HG03565 (cell line): ENCODE results near the gene KPNA3.
A peak's percentile ranks its signal among the peaks of the same experiment; 100 is the strongest.
"Not testable (repeated sequence)": the region's sequence is repeated elsewhere in the genome, so short reads cannot be mapped to it uniquely, and the experiment has no call there.

ENCODE experiments used
- ATAC-seq: cut with Tn5 transposase; IDR thresholded peaks from one replicate; pipeline ENCODE4 v1.9.1; 2021; ENCODE audit warnings: mild to moderate bottlenecking, moderate library complexity; ENCODE audit not compliant: unreplicated experiment

The KPNA3 gene, protein sequence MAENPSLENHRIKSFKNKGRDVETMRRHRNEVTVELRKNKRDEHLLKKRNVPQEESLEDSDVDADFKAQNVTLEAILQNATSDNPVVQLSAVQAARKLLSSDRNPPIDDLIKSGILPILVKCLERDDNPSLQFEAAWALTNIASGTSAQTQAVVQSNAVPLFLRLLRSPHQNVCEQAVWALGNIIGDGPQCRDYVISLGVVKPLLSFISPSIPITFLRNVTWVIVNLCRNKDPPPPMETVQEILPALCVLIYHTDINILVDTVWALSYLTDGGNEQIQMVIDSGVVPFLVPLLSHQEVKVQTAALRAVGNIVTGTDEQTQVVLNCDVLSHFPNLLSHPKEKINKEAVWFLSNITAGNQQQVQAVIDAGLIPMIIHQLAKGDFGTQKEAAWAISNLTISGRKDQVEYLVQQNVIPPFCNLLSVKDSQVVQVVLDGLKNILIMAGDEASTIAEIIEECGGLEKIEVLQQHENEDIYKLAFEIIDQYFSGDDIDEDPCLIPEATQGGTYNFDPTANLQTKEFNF

DNA sequence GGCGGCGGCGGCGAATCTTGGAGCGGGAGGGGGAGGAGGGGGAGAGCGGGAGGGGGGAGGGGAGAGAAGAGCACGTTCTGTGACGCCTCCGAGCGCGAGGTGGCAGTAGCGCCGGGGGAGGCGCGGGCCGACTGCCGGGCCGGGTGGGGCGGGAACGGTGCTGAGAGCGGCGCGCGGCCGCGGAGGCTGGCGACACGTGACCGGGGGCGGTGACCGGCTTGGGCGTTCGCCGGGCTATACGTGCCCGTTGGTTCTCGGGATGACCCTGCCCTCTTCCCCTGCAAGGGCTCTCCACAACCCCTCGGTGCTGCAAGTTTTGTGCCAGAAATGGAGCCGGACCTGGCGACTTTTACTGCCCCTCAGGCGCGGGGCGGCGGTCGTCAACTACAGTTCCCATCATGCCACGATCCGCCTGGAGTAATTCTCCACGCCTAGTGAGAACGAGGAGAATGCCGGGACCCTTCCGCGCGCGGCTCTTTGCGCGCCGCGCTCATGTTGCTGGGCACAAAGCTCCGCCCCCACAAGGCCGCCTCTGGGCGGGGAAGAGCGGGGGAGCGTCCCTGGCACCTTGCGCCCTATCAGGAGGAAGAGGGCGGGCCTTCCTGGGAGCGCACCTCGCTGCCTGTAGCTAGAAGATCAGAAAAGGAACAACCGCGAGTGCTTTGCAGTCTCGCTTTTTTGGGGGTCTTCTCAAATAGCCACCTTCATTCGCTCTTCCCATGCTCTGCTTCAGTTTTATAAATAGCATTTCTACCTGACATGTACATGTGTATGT, at the start of gene KPNA3:
KPNA3 (minus strand) TSS at position 133 of the 775 bp plus-strand sequence. CDS start 176 bp downstream, outside the sequence.
- ATAC-seq: peak; percentile 80

DNA sequence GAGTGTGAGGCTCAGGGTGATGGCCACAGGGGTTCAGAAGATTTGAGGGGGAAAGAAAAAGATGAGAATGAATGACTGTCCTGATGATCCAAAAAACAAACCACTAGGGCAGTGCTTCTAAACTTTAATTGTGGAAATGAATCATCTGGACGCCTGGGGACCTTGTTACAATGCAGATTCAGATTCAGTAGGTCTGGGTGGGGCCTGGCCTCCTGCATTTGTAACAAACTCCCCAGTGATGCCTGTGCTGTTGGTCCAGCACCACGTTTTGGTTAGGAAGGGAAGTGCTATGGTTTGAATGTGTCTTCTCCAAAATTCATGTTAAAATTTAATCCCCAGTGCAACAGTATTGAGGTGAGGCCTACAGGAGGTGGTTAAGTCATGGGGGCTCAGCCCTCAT, 49.5 kb upstream of the KPNA3 start:
- no peak for ATAC-seq

DNA sequence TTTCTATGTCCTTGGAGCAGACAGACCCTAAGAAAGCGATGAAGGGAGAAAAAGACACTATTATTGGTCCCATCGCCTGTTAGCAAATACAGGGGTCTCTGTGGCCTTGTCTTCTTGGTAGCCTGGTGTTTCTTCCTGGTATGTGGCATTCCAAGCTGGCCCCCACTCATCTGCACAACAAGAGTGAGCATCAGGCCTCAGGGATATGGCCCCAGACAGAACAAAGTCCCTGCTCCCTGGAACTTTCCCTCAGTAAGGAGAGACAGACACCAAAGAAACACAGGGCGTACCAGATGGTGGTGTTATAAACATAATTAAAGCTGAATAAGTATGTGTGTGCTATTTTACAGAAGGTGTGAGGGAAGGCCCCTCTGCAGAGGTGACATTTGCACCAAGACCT, 48.2 kb upstream of the KPNA3 start:
- ATAC-seq: no peak

DNA sequence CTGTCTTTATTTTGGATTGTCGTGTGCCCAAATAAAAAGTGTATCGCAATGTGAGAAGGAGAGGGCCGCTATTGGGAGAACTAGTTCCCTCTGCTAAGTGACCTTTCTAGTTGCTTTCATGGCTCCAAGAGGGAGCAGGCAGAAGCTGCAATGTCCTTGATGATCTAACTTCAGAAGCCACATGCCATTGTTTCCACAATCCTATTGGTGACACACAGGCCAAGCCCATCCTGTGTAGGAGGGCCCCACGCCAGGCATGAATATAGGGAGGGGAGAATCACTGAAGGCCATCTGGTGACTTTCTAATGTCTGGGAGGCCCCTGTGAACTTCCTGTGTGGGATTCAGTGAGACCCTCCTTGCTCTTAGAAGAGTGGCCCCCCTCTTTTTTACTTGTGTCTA, 47.8 kb upstream of the KPNA3 start:
- no peak for ATAC-seq

DNA sequence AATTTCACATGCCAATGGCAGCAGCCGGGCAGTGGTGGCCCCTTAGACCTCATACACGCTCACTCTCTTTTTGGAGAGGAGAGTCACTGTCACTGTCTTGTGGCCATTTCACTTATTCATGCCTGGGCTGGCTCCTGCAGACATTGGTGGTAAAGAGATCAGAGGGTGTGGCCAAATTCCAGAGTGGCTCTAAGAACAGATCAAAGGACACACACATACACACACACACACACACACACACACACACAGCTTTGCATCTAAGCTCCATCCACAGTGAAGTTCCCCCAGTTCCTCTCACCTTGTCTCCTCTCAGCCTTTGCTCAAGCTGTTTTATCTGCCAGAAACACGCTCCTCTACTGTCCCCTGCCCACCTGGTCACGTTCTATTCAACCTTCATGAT, 46.5 kb upstream of the KPNA3 start:
- ATAC-seq: no peak

DNA sequence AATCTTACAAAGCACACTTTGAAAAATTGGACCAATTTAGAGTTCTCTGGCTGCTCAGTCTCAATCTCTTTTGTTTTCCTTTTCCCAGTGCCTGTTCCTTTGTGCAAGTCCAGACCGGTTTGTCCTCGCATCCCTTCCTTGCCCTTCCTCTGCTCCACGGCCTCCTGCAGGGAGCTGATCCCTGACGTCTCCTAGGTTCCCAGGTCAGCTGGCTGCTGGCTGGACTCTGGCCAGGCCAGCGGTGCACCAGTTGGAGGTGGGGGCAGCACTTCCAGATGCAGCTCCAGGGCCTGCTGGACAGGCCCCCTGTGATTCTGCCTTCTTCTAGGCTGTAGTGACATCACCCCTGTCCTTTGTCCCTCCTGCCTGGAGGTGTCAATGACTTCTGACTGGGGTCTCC, 44.0 kb upstream of the KPNA3 start:
- ATAC-seq: no peak

DNA sequence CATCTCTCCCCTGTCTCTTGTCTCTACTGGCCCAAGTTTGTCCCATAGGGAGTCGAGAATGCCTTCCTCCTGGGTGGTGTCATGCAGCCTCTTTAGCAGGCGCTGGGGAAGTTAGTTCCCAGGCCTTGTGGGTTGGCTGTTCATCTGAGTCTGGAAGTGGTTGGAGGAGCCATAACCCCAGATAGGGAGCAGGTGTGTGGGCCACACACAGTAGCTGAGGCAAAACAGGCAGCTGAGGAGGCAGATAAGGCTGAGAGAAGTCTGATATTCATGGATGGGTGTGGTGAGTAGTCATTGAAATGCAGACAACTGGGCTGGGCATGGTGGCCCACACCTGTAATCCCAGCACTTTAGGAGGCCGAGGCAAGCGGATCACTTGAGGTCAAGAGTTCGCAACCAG, 40.9 kb upstream of the KPNA3 start:
- no peak for ATAC-seq

DNA sequence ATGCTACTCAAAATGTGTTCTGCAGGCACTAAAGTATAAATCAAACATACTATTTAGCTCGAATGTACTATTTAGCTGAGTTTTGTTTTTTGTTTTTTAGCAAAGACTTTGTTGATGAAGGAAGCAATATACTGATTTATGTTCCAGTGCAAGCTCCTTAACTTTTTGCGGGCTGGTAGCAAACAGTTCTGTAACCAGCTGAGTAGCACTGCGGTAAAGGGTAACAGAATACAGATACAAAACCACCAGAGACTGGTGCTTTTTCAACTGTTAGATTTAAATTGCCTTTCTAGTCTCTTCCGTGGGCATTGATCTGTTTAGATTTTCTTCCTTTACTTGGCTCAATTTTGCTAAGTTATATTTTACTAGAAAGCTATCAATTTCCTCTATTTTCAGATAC, 39.0 kb upstream of the KPNA3 start:
- no peak for ATAC-seq

DNA sequence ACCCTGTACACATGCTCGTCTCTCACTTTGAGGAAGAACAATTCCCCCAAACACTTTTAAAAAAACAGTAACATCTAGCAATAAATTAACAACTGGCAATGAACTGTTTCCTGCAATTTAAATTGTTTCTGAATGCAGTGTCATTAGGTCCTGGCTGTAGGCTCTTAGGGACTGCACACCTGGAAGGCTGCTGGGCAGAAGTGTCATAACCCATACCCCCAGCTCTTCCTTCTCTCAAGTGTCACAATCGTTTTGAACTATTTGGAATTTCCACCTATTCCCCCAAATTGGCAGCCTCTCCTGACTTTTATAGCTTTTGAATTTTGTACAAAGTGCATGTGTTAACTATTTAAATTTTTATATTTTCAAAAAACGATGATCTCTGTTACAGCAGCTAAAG, 38.2 kb upstream of the KPNA3 start:
- no peak for ATAC-seq

DNA sequence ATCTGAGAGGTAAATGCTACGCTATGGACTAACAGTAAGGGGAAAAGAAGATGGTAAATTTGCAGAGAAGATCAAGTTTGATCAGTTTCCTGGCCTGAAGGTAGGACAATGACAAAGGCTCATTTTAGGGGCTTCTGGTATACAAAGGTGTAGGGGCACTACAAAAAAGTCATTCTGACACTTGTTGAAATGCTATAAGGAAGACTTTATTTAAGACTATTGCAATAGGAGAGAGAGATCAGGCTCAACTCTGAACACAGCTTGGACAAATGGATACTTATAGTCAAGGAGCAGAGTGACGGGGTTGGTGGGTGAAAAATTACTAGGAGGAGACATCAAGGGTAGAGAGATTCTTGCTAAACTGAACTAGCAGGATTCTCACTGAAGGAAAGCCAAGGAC, 37.2 kb upstream of the KPNA3 start:
- ATAC-seq: no peak

DNA sequence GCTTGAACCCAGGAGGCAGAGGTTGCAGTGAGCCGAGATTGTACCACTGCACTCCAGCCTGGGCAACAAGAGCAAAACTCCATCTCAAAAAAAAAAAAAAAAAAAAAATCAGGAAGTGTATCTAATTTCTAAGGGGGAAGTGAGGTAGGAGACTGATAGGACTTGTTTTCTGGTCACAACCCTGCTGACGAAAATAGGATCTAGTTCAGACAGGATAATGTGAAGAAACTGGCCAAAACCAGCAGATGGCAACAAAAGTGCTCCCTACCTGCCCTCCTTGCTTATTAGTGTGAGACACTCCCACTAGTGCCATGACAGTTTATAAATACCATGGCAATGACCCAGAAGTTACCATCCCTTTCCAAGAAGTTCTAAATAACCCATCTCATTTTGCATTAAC, 36.0 kb upstream of the KPNA3 start:
- ATAC-seq: no peak

DNA sequence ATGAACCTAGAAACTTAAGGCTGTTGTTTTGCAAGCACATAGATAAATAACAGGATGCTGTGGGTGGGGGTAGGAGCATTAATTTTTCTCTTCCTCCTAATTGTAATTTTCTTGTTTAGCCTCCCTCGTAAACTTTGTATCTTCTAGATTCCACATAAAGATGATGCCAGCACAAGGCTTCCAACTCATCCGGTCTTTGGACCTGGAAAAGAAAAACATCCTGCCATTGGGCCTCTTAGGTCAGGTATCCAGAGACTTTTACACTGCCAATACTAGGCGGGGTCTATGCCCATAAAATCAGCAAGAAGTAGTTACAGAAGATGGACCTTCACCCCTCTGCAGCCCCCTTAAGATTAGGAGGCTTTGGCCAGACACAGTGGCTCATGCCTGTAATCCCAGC, 35.4 kb upstream of the KPNA3 start:
- ATAC-seq: no peak

DNA sequence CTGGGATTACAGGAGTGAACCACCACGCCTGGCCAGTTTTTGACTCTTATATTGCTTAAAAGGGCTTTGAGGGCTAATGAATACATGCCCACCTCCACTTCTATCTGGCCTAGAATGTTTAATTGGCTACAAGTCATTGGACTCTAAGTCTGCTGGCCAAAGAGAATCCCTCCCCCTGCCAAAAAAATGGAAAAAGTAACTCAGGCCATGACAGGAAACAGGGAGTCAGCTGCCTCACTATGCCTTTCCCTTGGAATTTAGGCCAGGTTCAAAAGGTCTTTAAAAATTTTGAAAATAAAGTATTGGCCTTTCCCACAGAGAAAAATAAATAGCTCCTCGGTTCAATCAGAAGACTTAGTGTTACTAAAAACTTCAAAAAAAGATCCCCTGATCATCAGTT, 34.9 kb upstream of the KPNA3 start:
- no peak for ATAC-seq

DNA sequence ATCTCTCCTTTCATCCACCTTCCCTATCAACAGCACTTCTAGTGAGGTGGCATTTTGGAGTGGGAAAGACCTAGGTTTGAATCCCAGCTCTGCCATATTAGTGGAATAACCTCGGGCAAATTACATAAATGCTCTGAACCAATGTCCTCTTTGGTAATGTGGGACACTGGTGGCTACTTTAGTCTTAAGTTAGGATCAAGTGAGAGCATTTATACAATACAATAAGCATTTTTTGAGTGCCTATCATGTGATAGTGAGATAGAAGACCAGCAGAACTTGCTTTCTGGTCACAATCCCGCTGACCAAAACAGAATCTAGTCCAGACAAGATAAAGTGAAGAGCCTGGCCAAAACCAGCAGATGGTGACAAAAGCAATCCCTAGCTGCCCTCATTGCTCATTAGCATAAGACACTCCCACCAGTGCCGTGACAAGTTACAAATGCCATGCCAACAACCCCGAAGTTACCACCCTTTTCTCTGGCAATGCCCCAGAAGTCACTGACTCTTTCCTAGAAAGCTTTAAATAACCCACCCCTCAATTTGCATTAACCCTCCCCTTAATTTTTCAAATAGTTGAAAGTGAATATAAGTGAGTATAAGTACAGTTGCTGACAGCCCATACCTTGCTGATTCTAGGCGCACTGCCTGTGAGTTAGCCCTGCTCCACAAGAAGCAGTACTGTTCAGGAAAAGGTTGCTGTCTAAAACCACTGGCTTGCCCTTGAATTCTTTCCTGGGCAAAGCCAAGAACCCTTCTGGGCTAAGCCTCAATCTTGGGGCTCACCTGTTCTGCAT, 28.9 kb upstream of the KPNA3 start:
- ATAC-seq: no peak

DNA sequence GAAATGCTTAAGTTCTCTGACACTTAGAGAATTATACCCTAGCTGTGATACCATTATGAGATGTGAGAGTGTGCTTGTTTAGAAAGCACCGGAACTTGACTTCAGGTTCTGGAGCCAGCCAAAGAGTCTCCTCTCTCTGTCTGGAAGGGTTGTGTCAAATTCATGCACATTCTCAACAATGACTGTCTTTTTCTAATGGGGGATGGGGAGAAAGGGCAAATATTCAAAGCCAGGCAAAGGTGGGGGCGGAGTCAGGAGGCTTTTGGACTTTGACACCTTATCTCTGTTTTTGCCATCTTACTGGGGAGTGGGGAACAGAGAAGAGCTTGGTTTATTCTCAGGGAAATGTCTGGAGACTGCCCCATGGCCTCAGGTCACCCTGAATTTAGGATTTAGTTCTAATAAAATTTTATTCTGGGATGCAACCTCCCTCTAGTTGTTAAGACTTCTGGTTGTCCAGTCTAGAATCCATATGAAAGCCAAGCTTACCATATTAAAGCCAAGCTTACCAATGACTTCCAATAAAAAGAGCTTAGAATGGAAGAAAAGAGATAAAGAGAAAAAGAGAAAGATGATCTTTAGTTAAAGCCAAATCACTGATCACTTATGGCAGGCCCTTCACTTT, 28.2 kb upstream of the KPNA3 start:
- no peak for ATAC-seq

DNA sequence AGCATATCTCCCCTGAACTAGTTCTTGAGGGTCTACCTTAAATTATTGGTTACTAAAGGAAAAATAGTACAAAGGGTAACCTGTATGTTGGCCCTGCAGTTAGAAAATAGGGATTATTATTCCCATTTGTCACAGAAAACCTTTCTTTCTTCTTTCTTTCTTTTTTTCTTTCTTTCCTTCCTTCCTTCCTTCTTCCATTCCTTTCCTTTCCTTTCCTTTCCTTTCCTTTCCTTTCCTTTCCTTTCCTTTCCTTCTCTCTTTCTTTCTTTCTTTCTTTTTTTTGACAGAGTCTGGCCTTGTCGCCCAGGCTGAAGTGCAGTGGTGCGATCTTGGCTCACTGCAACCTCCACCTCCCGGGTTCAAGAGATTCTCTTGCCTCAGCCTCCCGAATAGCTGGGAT, 23.6 kb upstream of the KPNA3 start:
- ATAC-seq: not testable (repeated sequence)

DNA sequence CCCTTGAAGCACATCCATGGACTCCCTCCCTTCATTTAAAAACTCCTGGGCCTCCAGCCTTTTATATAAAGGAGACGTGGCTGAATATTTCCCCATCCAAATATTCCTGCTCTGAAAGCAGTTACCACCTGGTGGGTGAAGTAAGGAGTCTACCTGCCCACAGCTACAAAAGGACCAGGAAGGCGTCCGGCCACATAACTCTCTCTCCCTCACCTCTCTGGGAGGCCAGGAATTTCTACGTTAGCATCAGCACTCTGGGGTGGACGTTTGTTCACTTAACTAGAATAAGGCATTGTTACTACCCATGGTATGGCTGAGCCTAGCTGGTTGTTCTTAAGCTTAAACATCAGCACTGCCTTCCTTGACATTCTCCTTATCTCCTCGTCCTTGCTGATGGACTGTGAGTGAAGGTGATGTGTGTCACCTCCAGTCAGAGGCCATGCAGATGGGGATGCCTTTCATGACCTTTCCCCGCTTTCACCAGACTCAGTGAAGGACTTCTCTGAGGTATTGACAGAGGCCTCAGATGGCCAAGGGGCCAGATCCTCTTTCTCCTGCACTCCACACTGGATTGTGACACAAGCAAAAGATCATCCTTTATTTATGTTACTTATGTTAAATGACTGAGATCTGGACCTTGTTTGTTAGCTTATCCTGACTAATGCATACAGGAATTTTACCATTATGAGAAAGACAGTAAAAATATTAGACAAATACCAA, 22.2 kb upstream of the KPNA3 start:
- no peak for ATAC-seq

DNA sequence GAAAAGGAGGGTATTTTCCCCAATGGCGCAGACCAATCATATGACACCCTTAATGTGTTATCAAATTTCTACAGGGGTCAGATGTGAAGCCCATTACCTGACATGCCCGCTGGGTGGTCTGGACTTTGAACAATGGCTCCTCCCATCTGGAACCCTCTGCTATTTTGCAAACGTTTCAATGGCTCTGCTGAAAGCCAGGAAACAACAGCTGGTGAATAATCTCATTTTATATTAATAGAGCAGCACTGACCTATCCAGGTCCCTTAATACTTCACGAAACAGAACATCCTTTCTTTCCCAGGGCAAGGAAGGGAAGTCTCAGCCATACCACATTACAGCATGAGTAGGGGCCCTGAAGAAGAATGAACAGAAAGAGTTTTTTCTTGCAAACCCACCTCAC, 20.3 kb upstream of the KPNA3 start:
- no peak for ATAC-seq

DNA sequence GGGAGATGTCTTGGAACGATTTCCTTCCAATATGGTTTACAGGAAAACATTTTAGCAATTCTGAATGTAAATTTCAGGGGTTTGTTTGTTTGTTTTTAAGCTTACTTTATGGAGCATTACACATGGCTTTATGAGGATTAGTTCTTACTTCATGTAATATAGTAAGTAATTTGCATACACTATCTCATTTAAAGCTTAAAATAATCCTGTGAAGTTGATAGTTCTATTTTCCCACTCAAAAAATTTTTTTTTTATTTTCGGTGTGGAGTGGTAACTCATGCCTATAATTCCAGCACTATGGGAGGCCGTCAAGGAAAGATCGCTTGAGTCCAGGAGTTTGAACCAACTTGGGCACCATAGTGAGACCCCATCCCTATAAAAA, 19.0 kb upstream of the KPNA3 start:
- ATAC-seq: no peak
